HepG2 (cell line): ENCODE measurements around the gene SLC18A3. TPM values are rescaled to one million over a fixed set of nuclear protein-coding genes. Genes with fewer than 3 reads are reported as not detected.

ENCODE experiments used
- DMAP1 ChIP-seq: IDR thresholded peaks from 2 replicates; pipeline ENCODE4 v1.6.1; 2016
- FIP1L1 ChIP-seq: fragments of 200-400 bp; formaldehyde crosslinking; IDR thresholded peaks from 2 replicates; pipeline ENCODE4 v1.6.1; 2018; ENCODE audit warnings: low read depth, mild to moderate bottlenecking, low read length, moderate library complexity, borderline replicate concordance; ENCODE audit not compliant: insufficient read depth
- GABPA ChIP-seq, 2 experiments: IDR thresholded peaks; 2 replicates each; pipeline ENCODE4 v1.6.1; 2011 to 2016; ENCODE audit warnings: low read depth in 2 of 2, low read length in 1 of 2, missing biosample characterization in 1 of 2, missing genetic modification characterization in 1 of 2
- HMG20A ChIP-seq: IDR thresholded peaks from 2 replicates; pipeline ENCODE4 v1.6.1; 2016; ENCODE audit warnings: borderline replicate concordance
- KDM1A ChIP-seq: IDR thresholded peaks from 2 replicates; pipeline ENCODE4 v1.6.1; 2016; ENCODE audit warnings: missing compliant biosample characterization
- MNT ChIP-seq: fragments of 450-650 bp; IDR thresholded peaks from 2 replicates; pipeline ENCODE4 v1.6.1; 2016
- NFYB ChIP-seq: sonication (generic); formaldehyde crosslinking; IDR thresholded peaks from 2 replicates; pipeline ENCODE4 v1.4.0; 2020; ENCODE audit warnings: missing genetic modification reagents
- PCBP1 ChIP-seq: fragments of 200-400 bp; formaldehyde crosslinking; IDR thresholded peaks from 2 replicates; pipeline ENCODE4 v1.6.1; 2017; ENCODE audit warnings: mild to moderate bottlenecking, low read depth, low read length, borderline replicate concordance
- RAD21 ChIP-seq: fragments of 450-650 bp; formaldehyde crosslinking; IDR thresholded peaks from 2 replicates; pipeline ENCODE4 v1.5.0; 2020; ENCODE audit warnings: mild to moderate bottlenecking
- REST ChIP-seq, 2 experiments: IDR thresholded peaks; 2 replicates each; pipeline ENCODE4 v1.6.1; 2011 to 2012; ENCODE audit warnings: low read length in 2 of 2, borderline replicate concordance in 1 of 2, low read depth in 1 of 2, mild to moderate bottlenecking in 1 of 2, moderate library complexity in 1 of 2
- ZBTB26 ChIP-seq: IDR thresholded peaks from 2 replicates; pipeline ENCODE4 v1.6.1; 2016; ENCODE audit warnings: missing compliant biosample characterization, missing genetic modification reagents, borderline replicate concordance
- ZMYM2 ChIP-seq: sonication (generic); formaldehyde crosslinking; IDR thresholded peaks from 2 replicates; pipeline ENCODE4 v1.8.0; 2022; ENCODE audit warnings: mild to moderate bottlenecking, missing genetic modification reagents
- ZNF207 ChIP-seq: fragments of 450-650 bp; IDR thresholded peaks from 2 replicates; pipeline ENCODE4 v1.6.1; 2016; ENCODE audit warnings: antibody characterized with exemption, borderline replicate concordance
- ZNF3 ChIP-seq: IDR thresholded peaks from 2 replicates; pipeline ENCODE4 v1.7.0; 2017; ENCODE audit warnings: inconsistent platforms
- ZNF512 ChIP-seq: sonication (generic); formaldehyde crosslinking; IDR thresholded peaks from 2 replicates; pipeline ENCODE4 v1.4.0; 2020; ENCODE audit warnings: mild to moderate bottlenecking, missing genetic modification reagents
- ZNF687 ChIP-seq: sonication (generic); formaldehyde crosslinking; IDR thresholded peaks from 2 replicates; pipeline ENCODE4 v1.5.1; 2020; ENCODE audit warnings: mild to moderate bottlenecking, missing genetic modification reagents, moderate library complexity
- ZNF790 ChIP-seq: sonication (generic); formaldehyde crosslinking; IDR thresholded peaks from 2 replicates; pipeline ENCODE4 v1.8.0; 2022; ENCODE audit warnings: missing genetic modification reagents, mild to moderate bottlenecking, borderline replicate concordance
- polyA plus RNA-seq, 8 experiments: library from polyadenylated mRNA; depleted of rRNA in 3 of 8; stranded (reverse) in 7 of 8; unstranded in 1 of 8; fragments of >200 nt; fragmentation: Illumina TruSeq in 4 of 8; extraction: Trizol in 4 of 8; gene quantifications; 2 replicates each; pipeline versions ENCODE4 v1.2.1 to v1.2.3, GENCODE V29; 2011 to 2016; ENCODE audit warnings: low read depth in 4 of 8, missing spikeins in 1 of 8, mixed read lengths in 1 of 8; ENCODE audit not compliant: insufficient read depth in 1 of 8
- total RNA-seq, 5 experiments: library from RNA; depleted of rRNA; stranded (reverse); fragments of >200 nt; fragmentation: Illumina TruSeq; extraction: Trizol; gene quantifications; 2 replicates each; pipeline ENCODE4 v1.2.3, GENCODE V29; 2016; ENCODE audit warnings: low read depth in 1 of 5

Gene SLC18A3
- total and polyA plus RNA-seq, 2 of the 13 experiments (the other 11 are each of a cell fraction or from before 2014, with no cell fraction given), result not detected

GRCh38 chr10:49606981-49607535 is 3.1 kb upstream of the SLC18A3 start (continued):
- TF ChIP-seq REST (IDR thresholded peaks at IDR 0.05; ENCODE audit: borderline replicate concordance in 1 of 2, low read depth in 1 of 2, low read length in 2 of 2) (peak; percentile 99 to 100), HMG20A (CRISPR knock-in tag) (0 out of 2 replicates have a peak, but pooled peaks have one; percentile 32), ZMYM2 (CRISPR knock-in tag) (no peak), KDM1A (CRISPR knock-in tag) (no peak), ZNF790 (CRISPR knock-in tag) (no peak), ZNF3 (no peak), ZNF207 (no peak), GABPA (IDR thresholded peaks at IDR 0.05; ENCODE audit: low read depth, low read length) (no peak), GABPA (CRISPR knock-in tag; IDR thresholded peaks at IDR 0.05; ENCODE audit: low read depth) (no peak), ZNF512 (CRISPR knock-in tag) (no peak), ZBTB26 (CRISPR knock-in tag) (peak; percentile 65; the same call in 1 of the 2 replicates), NFYB (CRISPR knock-in tag) (0 out of 2 replicates have a peak, but pooled peaks have one; percentile 31), DMAP1 (CRISPR knock-in tag) (no peak), MNT (no peak), PCBP1 (no peak), RAD21 (CRISPR knock-in tag) (no peak), ZNF687 (CRISPR knock-in tag) (peak; percentile 52; the same call in 1 of the 2 replicates), FIP1L1 (no peak)
